Suppressor macrophage treated with lipopolysaccharide for 1 hour (primary cell): ENCODE measurements around the gene NECTIN4.
A peak's percentile ranks its signal among the peaks of the same experiment; 100 is the strongest.

Experiments
- DNase-seq, 3 donors: peaks; one replicate each; pipeline ENCODE4 v3.0.0-alpha.2; 2020 to 2022

The NECTIN4 gene

GRCh38 chr1:161021165-161021969, 68.0 kb downstream of the NECTIN4 start:
- DNase-seq = peak; percentile 69 to 82 (median 76)
